ENCODE measurements around the gene HTR3D. TPM values are rescaled to one million over a fixed set of nuclear protein-coding genes. Genes with fewer than 3 reads are reported as not detected.

The HTR3D gene
- not detected for total RNA-seq

GRCh38 chr3:184031187-184031792 is at the start of gene HTR3D:
Gene HTR3D (plus strand): TSS chr3:184031742. CDS start chr3:184031742, 0 bp downstream.
- H3K27me3 ChIP-seq = no peaks in the 10 kb centered on the region
- no peak within 1 kb of the TSS for H3K4me3 ChIP-seq
- no peak within 1 kb of the TSS for H3K27ac ChIP-seq
- no peaks in the 10 kb centered on the region for H3K36me3 ChIP-seq
- H3K9me3 ChIP-seq = no peaks in the 10 kb centered on the region
- DNase-seq (ENCODE audit: low spot score) = no peak
- no peaks in the 10 kb centered on the region for H3K4me1 ChIP-seq
- no peak for TF ChIP-seq CTCF (IDR thresholded peaks at IDR 0.05)

GRCh38 chr3:183981990-183982644 is 49.4 kb upstream of the HTR3D start:
- no peaks in the 10 kb centered on the region for H3K9me3 ChIP-seq
- H3K27ac ChIP-seq = no peak overlapping the region
- no peaks in the 10 kb centered on the region for H3K27me3 ChIP-seq
- H3K4me3 ChIP-seq = no peak overlapping the region
- H3K4me1 ChIP-seq = no peaks in the 10 kb centered on the region
- peaks cover 80% of the 10 kb centered on the region for H3K36me3 ChIP-seq
- no peak for TF ChIP-seq CTCF (IDR thresholded peaks at IDR 0.05)
- DNase-seq (ENCODE audit: low spot score) = no peak

GRCh38 chr3:183984127-183984740 is 47.3 kb upstream of the HTR3D start:
- Histone ChIP-seq H3K27me3 (no peaks in the 10 kb centered on the region), H3K4me1 (no peaks in the 10 kb centered on the region), H3K4me3 (no peak overlapping the region), H3K27ac (no peak overlapping the region), H3K9me3 (no peaks in the 10 kb centered on the region), H3K36me3 (peaks cover 84% of the 10 kb centered on the region)
- no peak for DNase-seq (ENCODE audit: low spot score)
- no peak for TF ChIP-seq CTCF (IDR thresholded peaks at IDR 0.05)

GRCh38 chr3:183984749-183985729 is 46.5 kb upstream of the HTR3D start:
- Histone ChIP-seq H3K36me3 (peaks cover 84% of the 10 kb centered on the region), H3K27ac (no peak overlapping the region), H3K27me3 (no peaks in the 10 kb centered on the region), H3K4me3 (no peak overlapping the region), H3K9me3 (no peaks in the 10 kb centered on the region), H3K4me1 (no peaks in the 10 kb centered on the region)
- TF ChIP-seq CTCF (IDR thresholded peaks at IDR 0.05) = no peak
- DNase-seq (ENCODE audit: low spot score) = no peak

- no peaks in the 10 kb centered on the region for H3K4me1 ChIP-seq
- no peaks in the 10 kb centered on the region for H3K27me3 ChIP-seq
- H3K9me3 ChIP-seq = no peaks in the 10 kb centered on the region
- no peak overlapping the region for H3K27ac ChIP-seq
- no peak overlapping the region for H3K4me3 ChIP-seq
- no peak for TF ChIP-seq CTCF (IDR thresholded peaks at IDR 0.05)
- no peak for DNase-seq (ENCODE audit: low spot score)
- peaks cover 69% of the 10 kb centered on the region for H3K36me3 ChIP-seq
These were observed 44.4 kb upstream of the HTR3D start for GRCh38 chr3:183987000-183987600.
